GM12873 (cell line): Measurements from ENCODE around the gene MTRFR.

ENCODE experiments used
- TF ChIP-seq, protein P1 (sequence below): IDR thresholded peaks from 2 replicates; pipeline ENCODE4 v1.5.1; 2012; ENCODE audit warnings: low read depth, mild to moderate bottlenecking, moderate library complexity, low read length, control low read depth; ENCODE audit not compliant: insufficient read depth; ENCODE audit errors: missing control alignments

Gene MTRFR

DNA sequence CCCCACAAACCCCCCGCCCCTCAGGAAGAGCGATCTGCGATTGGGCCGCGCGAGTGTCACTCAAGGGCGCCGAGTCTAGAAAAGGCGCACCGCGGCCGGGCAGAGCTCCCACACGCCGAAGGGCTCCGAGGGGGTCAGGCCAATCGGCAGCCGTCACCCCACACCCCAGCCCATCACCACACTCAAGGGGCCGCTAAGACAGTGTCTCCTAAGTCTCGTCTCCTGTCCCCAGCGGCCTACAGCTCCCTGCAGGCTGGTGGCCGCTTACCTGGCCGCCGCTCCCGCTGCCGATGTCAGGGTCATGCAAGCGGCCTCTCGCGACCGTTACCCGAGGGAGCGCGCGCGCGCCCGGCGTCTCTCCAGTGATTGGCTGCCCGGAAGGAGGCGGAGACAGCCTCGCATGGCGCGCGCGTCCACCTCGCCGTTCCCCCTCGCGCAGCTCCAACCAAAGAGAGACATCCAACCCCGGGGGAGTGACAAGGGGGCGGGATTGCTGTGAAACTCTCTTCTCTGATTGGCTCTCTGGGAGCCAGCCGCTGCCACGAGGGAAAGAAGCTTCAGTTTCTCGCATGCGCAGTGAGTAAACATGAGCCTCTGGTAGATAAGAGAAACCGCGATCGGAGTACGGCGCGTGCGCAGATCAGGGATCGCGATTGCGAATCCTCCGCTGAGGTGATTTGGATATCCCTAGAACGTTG, at the start of gene MTRFR, which contains the start of gene MPHOSPH9:
MTRFR (plus strand) TSS at position 630 of the 698 bp plus-strand sequence. CDS start 20,239 bp downstream, outside the sequence.
MPHOSPH9 (minus strand) TSS at position 335 of the 698 bp plus-strand sequence. CDS start 2,777 bp downstream, outside the sequence.
- TF ChIP-seq, protein P1, sequence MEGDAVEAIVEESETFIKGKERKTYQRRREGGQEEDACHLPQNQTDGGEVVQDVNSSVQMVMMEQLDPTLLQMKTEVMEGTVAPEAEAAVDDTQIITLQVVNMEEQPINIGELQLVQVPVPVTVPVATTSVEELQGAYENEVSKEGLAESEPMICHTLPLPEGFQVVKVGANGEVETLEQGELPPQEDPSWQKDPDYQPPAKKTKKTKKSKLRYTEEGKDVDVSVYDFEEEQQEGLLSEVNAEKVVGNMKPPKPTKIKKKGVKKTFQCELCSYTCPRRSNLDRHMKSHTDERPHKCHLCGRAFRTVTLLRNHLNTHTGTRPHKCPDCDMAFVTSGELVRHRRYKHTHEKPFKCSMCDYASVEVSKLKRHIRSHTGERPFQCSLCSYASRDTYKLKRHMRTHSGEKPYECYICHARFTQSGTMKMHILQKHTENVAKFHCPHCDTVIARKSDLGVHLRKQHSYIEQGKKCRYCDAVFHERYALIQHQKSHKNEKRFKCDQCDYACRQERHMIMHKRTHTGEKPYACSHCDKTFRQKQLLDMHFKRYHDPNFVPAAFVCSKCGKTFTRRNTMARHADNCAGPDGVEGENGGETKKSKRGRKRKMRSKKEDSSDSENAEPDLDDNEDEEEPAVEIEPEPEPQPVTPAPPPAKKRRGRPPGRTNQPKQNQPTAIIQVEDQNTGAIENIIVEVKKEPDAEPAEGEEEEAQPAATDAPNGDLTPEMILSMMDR: no peak

DNA sequence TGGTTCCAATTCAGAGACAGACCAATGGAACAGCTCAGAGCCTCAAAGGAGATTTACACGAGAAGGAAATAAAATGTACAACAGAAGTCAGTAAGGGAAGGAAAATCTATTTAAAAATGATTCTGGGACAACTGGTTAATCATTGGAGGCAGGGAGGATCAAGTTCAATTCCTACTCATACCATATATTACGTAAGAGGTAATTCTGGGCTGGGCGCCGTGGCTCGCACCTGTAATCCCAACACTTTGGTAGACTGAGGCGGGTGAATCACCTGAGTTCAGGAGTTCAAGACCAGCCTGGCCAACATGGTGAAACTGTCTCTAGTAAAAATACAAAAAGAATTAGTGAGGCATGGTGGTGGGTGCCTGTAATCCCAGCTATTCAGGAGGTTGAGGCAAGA, 45.6 kb upstream of the MTRFR start:
- TF ChIP-seq, protein P1: no peak

DNA sequence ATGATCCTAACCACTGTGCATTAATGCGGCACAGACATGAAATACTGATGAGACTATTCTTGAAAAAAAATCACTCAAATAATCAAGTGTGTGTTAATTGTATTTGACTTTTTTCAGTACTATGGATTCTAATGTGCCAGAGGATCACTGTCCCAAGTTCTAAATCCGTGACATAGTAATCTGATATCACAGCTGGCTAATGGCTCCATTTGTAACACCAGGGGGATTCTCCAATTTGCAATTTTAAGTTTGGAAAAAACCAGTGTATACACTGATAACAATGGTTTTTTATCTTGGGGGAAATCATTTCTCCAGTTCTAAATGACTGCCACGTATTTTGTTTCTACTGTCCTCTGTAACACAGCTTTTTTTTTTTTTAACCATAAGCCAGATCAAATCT, 33.3 kb upstream of the MTRFR start:
- TF ChIP-seq, protein P1: no peak

DNA sequence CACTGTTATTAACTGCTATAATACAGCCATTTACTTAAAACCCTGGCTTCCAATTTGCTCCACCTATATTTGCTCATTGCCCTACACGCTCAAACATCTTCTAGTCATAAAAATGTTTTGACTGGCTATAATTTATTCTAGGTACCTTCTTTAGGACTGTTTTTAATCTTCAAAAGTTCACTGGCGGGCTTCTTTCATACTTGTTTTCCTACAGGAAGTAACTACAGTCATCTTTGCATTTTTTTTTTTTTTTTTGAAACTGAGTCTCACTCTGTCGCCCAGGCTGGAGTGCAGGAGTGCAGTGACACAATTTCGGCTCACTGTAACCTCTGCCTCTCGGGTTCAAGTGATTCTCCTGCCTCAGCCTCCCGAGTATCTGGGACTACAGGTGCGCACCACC, 32.8 kb upstream of the MTRFR start:
- TF ChIP-seq, protein P1: no peak

DNA sequence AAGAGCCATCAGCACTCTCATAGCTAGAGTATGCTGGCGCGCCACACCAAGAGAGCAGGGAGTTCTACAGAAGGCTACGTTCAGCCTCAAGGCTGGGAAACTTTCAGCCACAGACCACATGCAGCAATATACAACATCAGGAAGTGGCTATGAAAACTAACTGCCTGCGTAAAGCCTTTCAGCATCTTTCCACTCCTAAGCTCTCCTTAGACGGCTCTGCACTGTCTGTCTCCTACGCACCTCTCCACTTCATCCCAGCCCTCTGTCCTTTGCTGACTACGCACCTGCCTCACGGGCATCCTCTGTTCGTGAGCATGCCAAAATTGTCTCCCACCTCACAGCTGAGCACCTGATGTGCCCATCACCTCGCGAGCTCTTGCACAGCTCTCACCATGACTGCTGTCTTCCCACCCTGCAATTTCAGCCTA, 10.0 kb upstream of the MTRFR start:
- TF ChIP-seq, protein P1: no peak

DNA sequence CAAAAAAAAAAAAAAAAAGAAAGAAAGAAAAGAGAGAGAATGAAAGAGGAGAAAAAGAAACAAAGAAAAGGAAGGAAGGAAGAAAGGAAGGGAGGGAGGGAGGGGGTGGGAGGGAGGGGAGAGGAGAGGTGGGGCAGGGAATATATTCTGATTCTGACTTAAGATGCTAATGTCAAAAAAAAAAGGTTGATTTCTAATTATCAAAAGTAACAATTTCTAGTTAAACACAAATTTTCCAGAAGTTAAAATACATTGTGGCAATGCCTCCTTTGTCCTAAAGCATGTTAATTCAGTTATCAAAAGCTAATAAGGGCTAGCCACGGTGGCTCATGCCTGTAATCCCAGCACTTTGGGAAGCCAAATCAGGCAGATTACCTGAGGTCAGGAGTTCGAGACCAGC, 7.8 kb upstream of the MTRFR start:
- TF ChIP-seq, protein P1: no peak

DNA sequence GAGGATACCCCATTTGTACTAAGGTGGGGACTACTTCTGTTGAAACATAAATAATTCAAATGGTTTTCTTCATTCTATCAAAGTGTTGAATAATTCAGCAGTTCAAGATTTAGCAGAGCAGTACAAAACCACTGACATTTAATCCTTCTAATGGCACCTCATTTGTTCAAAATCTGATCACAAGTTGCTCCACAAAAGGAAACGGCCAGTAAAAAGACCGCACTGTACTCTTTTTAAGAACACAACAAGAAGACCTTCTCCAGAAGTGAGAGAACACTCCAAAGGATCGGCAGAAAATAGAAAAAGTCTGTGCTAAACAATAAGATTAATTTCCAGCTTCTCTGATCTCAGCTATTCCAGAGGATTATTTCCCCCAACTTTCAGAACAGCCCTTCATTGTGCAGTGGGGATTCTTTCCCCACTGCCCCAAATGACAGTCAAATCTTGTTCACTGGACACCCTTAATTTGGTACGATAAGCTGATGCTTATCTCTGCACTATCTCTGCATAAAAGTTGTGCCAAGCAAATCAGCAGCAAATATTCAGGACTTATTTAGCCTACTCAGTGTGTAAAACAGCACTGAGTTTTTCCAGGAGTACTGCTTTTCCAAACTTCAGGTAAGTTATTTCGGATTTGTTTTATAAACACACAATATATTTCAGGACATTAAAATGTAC, 5.5 kb upstream of the MTRFR start:
- TF ChIP-seq, protein P1: no peak
